GM19240 (cell line): ENCODE results near the gene SERTAD1.
"Not testable (repeated sequence)": the region's sequence is repeated elsewhere in the genome, so short reads cannot be mapped to it uniquely, and the experiment has no call there.

ENCODE experiments used
- DNase-seq: peaks from one replicate; pipeline ENCODE4 v3.0.0; 2011; ENCODE audit warnings: low spot score; ENCODE audit not compliant: insufficient read length

SERTAD1 gene, protein sequence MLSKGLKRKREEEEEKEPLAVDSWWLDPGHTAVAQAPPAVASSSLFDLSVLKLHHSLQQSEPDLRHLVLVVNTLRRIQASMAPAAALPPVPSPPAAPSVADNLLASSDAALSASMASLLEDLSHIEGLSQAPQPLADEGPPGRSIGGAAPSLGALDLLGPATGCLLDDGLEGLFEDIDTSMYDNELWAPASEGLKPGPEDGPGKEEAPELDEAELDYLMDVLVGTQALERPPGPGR

DNA sequence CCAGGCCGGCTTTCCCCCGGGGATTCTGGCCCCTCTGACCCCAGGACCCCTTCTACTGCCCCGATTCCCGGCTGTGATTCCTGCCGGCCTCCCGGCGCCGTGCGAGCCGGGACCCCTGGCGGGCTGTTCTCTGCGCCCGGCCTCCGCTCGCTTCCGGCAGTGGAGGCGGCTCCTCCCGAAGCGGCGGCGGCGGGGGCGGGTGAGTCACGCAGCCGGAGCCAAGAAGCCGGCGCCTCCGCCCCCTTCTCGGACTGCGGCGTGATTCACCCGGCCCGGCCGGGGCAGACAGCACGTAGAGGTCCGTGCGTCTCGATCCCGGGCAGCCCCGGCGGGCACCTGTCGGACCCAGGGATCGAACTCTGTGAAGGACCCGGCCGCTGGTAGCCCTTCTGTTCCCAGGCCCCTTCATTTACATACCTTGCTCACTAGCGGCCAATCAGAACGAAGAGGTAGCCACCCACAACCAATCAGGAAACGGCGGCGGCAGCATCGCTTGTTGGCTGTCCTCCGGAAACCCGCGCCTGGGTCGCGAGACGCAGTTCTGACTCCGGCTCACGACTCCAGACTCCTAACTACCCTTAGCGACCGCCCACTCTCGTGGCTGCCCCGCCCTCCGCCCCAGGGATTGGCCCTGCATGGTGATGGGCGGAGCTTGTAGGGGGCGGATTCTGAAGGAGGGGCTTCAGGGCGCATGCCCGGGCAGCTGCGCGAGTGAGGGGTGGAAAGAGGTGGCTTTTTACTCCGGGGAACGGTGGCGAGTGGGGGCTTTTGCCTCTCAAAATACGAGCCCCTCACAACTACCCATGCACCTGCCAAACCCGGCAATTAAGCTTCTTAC lies at the start of gene SERTAD1:
Gene SERTAD1 (minus strand): TSS at position 543 of the 838 bp plus-strand sequence. CDS start 2,446 bp downstream, outside the sequence.
- peak; percentile 98 for DNase-seq

DNA sequence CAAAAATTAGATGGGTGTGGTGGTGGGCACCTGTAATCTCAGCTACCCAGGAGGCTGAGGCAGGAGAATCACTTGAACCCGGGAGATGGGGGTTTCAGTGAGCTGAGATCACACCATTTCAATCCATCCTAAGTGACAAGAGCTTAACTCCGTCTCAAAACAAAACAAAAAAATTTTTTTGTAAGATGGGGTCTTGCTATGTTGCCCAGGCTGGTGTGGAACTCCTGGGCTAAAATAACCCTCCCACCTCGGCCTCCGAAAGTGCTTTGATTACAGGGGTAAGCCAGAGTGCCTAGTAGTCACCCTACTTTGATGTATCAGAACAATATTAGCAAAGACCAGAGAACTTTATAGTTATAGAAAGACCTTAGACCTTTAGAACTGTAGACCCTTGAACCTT lies 48.9 kb upstream of the SERTAD1 start:
- no peak for DNase-seq

DNA sequence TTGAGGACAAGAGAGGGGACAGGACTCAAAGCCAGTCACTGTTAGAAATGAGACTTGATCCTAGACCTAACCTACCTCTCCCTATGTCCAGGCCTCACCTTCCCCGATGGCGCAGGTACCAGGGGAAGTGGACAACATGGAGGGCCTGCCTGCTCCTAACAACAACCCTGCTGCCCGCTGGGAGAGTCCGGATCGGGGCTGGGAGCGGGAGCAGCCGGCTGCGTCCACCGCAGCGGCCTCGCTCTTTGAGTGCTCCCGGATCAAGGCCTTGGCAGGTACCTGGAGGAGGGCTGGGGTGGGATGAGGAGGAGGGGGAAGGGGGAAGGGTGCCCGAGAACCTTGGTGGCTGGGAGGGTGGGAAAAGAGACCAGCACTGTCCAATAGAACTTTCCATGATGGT lies 46.7 kb upstream of the SERTAD1 start:
- DNase-seq = no peak

DNA sequence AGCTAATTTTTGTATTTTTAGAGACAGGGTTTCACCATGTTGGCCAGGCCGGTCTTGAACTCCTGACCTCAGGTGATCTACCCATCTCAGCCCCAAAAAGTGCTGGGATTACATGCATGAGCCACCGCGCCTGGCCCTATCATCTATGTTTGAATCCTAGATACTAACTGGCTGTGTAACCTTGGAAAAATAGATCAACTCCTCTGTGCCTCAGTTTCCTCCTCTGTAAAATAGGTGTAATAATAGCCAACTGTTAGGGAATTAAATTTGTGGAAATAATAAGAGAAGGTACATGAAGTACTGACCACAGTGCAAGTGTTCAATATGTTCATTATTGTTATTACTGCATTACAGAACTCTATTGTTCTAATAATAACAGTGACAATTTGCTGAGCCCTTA lies 45.3 kb upstream of the SERTAD1 start:
- no peak for DNase-seq

DNA sequence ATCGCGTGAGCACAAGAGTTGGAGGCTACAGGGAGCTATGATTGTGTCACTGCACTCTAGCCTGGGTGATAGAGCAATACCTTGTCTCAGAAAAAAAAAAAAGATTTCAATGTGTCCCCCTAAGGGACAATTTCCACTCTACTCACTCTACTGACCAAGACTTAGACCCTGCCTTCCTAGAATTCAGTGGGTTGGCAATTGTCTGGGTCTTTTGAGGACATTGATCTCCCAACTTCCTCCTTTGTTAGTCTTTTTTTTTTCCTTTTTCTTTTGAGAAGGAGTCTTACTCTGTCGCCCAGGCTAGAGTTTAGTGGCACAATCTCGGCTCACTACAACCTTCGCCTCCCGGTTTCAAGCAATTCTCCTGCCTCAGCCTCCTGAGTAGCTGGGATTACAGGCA lies 43.2 kb upstream of the SERTAD1 start:
- DNase-seq = no peak

DNA sequence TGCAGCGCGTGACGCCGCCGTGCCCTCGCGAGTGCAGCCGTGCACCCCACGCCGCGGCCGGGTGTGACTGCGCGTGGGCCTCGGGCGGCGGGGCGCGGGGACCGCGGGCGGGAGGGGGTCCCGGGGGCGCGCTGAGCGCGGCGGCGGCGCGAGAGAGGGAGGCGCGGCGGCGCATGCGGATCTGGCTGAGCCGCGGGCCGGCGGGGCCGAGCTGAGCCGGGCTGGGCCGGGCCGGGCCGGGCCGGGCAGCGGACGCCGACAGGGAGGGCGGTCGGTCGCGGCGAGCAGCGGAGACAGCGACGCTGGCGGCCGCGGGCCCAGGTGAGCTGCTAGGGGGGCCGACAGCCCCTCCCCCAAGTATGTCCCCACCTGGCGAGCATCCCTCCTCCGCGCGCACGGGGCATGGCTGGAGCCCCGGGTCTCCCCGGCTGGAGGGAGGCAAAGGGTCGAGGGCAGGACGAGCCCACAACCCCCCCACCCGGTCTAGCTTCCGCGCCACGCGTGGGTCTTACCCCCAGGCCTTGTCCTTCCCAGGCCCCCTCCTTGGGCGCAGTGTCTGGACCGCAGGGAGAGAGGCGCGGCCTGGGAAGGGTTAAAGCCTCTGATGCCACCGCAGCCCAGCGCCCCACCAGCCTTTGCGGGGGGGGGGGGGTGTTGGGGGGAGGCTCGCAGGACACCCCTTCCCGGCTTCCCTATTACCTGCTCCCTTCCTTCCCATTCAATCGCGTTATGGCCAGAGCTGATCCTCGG lies 41.4 kb upstream of the SERTAD1 start, which contains the start of gene SPTBN4:
Gene SPTBN4 (plus strand): TSS at position 17 of the 750 bp plus-strand sequence. CDS start 5,621 bp downstream, outside the sequence.
- no peak for DNase-seq

DNA sequence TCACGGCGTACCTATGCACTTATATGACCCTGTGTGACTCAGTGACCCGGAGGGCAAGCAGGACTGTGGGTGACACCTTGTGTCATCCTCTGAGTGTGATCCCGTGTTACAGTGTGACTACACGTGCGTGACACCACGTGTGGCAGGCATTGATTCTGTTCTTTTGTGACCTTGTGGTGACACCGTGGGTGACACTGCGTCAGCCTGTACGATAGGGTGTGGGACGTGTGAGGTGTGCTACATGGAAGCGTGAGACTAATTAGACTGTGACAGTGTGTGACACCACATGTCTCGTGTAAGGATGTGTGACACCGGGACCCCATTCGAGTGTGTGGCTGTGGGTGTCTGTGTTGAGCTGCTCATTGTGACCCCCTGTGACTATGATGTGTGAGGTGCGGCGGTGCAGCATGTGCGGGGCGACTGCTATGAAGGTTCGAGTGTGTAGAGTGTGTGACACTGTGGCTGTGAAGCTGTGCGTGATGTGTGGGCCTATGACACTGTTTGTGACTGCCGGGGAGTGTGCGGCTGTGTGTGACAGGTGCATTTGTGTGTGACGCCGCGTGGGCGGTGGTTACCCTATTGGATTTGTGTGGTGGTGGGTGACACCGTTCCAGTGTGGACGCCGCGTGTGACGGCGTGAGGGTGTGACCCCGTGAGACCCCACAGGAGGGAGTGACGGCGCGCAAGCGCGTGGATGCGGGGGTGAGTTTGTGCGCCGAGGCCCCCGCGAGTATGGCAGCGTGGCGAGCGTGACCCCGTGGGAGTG lies 40.6 kb upstream of the SERTAD1 start:
- DNase-seq = no peak

DNA sequence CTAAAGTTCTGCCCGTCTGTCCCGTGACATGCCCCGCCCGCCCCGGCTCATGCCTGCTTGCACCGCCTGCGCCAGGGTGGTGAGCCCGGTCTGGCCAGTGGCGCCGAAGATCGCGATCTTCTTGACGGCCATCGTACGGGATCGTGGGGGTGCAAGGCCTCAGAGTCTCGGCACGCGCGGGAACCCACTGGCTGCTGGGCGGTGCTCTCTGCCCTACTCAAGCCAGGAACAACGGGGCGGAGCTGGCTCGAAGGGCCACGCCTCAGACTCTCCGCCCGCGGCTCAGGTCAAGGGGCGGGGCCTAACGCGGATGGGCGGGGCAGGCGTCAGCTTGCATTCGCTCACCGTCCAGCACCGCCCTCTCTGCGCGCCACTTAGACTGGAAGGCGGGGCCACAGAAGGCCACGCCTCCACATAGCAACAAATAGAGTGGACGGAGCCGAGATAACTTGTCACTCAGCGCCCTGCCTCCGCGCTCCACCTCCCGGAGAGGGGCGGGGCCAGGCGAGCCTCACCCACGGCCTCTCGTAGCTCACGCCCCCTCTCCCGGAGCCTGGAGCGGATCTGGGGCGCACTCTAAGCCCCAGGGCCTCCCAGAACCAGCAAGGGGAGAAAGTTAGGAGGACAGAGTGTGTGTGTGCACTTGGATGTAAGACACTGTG lies 39.9 kb upstream of the SERTAD1 start, which contains the start of gene BLVRB:
Gene BLVRB (minus strand): TSS at position 189 of the 662 bp plus-strand sequence. CDS start 57 bp downstream, at position 132.
- DNase-seq = peak; percentile 96

DNA sequence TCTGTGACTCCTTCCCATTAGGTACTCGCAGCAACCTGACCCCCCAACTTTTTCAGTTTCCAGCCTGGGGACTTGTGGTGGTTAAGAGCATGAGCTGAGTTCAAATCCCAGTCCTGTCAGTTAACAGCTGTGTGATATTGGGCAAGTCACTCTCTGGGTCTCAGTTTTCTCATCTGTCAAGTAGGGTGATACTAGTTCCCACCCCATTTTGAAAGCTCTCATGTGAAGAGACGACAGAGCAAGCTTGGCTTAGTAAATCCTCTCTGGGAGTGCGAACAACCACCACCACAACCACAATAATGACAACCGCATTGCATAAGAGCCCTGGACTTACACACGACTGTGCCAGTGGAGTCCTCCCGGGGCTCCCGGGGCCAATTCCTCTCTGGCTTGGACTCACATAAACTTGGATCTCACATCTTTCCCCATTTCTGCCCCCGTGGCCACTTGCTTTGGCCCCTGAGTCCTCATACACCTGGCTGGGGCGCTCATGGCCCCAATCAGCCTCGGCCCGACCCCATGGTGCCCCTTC lies 39.3 kb upstream of the SERTAD1 start:
- no peak for DNase-seq

DNA sequence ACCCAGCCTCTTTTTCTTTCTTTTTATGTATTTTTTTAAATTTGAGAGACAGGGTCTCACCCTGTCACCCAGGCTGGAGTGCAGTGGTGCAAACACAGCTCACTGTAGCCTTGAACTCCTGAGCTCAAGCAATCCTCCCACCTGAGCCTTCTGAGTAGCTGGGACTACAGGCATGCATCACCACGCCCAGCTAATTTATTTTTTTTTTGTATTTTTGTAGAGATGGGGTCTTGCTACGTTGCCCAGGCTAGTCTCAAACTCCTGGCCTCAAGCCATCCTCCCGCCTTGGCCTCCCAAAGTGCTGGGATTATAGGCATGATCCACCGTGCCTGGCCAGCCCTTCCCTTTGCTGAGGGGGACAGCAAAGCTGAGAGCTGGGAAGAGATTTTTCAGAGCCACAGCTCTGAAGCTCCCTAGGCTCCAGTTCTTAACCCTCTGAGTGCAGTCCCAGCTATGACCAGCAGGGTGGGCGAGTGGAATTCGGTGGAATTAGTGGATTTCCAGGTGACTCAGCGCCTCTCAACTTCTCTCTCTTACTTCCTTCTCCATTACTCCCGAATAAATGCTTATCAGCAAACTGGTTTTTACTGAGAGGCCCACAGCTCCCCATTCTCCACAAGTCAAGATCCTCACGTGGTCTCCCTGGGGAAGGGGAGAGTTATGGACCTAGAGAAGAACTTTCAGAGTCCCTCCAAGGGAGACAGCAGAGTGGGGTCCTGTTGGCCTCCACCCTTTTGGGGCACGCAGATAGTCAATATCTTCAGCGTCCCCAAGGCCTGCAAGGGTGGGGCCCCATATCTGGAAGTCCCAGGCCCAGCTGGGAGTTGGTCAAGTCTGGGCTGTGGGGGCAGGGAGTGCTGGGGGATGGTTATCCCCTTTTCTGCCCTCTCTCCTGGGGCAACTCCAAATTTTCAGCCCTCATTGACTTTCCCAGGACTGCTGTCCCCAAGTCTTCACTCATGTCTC lies 38.5 kb upstream of the SERTAD1 start:
- no peak for DNase-seq

DNA sequence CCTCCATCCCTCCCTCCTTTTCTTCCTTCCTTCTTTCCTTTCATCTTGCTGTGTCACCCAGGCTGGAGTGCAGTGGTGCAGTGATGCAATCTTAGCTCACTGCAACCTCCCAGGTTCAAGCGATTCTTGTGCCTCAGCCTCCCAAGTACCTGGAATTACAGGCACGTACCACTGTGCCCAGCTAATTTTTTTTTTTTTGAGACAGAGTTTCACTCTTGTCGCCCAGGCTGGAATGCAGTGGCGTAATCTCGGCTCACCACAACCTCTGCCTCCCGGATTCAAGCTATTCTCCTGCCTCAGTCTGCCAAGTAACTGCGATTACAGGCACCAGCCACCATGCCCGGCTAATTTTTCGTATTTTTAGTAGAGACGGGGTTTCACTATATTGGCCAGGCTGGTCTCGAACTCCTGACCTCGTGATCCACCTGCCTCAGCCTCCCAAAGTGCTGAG lies 37.8 kb upstream of the SERTAD1 start:
- DNase-seq = not testable (repeated sequence)

DNA sequence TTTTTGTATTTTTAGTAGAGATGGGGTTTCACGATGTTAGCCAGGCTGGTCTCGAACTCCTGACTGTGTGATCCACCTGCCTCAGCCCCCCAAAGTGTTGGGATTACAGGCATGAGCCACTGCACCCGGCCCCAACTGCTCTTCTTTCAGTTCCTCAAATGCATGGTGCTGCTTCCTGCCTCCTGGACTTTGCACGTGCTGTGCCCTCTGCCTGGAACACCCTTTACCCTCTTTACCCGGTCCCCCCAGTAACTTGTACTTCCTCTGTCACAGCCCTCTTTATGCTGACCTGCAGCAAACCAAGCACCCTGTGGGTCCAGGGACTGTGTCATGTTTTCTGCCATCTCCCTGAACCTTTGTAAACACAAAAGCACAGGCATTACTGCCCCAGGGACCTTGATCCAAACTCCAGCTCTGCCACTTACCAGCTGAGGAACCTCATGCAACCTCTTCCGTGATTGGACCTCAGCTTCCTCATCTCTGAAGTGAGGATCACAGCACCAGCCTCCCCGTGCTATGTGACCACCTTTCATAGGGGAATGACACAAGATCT lies 36.0 kb upstream of the SERTAD1 start:
- no peak for DNase-seq

DNA sequence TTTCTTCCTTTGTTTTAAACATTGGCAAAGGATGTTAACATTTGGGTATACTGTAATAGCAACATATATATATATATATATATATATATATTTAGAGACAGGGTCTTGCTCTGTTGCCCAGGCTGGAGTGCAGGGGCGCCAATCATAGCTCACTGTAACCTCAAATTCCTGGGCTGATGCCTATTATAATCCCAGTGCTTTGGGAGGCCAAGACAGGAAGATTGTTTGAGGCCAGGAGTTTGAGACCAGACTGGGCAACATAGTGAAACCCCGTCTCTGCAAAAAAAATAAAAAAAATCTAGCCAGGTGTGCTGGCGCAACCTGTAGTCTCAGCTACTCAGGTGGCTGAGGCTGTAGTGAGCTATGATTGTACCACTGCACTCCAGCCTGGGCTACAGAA lies 34.4 kb upstream of the SERTAD1 start:
- DNase-seq = no peak

DNA sequence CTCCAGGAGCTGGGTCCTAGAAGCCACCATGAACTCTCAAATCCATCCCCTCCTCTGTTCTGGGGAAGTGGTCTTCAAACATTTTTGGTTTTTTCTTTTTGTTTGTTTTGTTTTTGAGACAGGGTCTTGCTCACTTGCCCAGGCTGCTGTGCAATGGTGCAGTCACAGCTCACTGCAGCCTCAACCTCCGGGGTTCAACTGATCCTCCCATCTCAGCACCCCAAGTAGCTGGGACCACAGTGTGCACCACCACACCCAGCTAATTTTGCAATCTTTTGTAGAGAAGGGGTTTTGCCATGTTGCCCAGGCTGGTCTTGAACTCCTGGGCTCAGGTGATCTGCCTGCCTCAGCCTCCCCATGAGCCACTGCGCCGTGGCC lies 32.8 kb upstream of the SERTAD1 start:
- DNase-seq = no peak

DNA sequence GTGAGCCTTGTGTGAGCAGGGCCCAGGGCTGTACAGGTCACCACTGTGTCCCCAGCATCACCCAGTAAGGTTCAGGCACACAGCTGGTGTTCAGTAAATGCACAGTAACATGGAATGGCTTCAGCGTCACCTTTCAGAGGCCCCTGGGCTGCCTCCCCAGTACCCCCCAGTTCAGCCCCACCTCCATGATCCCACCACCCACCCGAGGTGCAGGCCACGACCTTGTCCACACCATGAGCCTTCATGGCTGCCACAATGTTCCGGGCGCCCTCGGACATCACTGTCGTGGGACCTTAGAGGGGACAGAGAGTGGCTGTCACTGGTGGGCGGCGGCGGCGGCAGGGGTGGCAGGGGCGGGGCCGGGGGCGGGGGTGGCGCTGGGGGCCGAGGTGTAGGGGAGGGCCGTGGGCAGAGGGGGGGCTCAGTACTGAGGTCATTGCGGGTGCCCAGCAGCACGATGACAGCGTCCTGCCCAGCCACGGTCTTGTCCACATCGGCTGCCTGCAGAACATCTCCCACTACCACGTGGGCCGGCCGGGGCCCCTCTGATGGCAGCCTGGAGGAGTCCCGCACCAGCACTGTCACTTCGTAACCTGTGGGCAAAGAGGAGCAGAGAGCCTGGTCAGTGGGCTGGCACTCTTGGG lies 32.3 kb upstream of the SERTAD1 start:
- DNase-seq = no peak

DNA sequence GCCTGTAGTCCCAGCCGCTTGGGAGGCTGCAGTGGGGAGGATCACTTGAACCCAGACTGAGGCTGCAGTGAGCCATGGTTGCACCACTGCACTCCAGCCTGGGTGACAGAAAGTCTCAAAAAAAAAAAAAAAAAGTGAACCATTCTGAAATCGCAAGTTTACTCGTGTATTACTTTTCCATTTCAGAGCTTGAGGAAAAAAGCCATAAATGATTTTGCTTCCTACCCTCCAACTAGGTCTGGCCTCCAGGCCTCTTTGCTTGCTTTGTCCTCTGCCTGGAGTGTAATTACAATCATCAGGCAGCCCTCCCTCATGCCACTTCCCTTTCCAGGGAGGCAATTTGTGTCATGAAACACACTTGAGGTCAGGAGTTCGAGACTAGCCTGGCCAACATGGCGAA lies 31.3 kb upstream of the SERTAD1 start:
- DNase-seq = no peak

DNA sequence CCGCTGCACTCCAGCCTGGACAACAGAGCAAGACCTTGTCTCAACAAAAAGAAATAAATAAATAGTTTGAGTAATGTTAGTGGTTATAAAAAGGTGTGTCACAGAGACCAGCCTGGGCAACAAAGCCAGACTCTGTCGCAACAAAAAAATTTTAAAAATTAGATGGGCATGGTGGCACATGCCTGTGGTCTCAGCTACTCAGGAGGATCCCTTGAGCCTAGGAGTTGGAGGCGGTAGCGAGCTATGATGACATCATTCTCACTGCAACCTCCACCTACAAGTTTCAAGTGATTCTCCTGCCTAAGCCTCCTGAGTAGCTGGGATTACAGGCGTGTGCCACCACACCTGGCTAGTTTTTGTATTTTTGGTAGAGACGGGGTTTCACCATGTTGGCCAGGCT lies 28.2 kb upstream of the SERTAD1 start:
- not testable (repeated sequence) for DNase-seq

DNA sequence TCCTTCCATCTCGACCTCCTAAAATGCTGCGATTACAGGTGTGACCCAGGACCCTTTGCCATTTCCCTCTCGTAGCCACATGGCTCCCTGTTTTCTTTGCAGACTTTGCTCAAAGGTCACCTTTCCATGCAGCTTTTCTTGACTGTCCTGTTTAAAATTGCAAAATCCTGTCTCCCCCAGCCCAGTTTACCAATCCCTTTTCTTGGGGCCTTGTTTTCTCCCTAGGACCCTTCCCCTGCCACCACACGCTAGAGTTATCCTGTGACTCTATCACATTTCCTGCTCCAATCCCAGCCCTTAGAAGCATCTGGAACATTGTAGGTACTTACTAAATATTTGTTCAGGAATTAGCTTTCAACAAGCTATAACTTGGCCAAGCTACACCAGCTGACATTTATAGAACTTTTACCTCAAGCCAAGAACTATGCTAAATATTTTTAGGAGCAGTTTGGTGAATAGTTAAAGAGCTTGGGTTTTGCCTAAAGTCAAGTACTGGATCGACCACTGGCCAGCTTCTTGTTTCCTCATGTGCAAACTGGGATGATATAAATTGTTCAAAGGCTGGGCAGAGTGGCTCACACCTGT lies 27.5 kb upstream of the SERTAD1 start:
- DNase-seq = no peak
